ENCODE data around the gene LHPP. TPM values are rescaled to one million over a fixed set of nuclear protein-coding genes. Genes with fewer than 3 reads are reported as not detected.

The LHPP gene
- total and polyA plus RNA-seq, 10 donors = 16.8 to 36.8 (median 23.5) TPM

- intact Hi-C loops (cut with DNase I; ENCODE audit: low total_unique reads) = no loop called here
- Histone ChIP-seq H3K27me3 (replicated peaks in 1 of 7) (no peaks in the 10 kb centered on the region), H3K4me1 (no peaks in the 10 kb centered on the region), H3K36me3 (no peaks in the 10 kb centered on the region), H3K4me3 (no peak overlapping the region), H3K9me3 (peaks cover 0 to 16% (median 8%) of the 10 kb centered on the region in 8 donors), H3K27ac (no peak overlapping the region)
- no peak for TF ChIP-seq POLR2A (IDR thresholded peaks at IDR 0.05)
- TF ChIP-seq CTCF (IDR thresholded peaks at IDR 0.05 in 8 of 11, conservative IDR thresholded peaks at IDR 0.05 in 3 of 11) = no peak
- no peak for TF ChIP-seq POLR2AphosphoS5 (IDR thresholded peaks at IDR 0.05)
- peak; percentile 51 for DNase-seq
- 83 to 97% (median 87%) methylated on average over 2 to 3 of the region's 3 CpGs for WGBS, 5 donors
Observed at GRCh38 chr10:124577651-124578050, 116.0 kb downstream of the LHPP start.

- Histone ChIP-seq H3K9me3 (peaks cover 0 to 16% (median 8%) of the 10 kb centered on the region in 8 donors), H3K36me3 (no peaks in the 10 kb centered on the region), H3K4me3 (no peak overlapping the region), H3K27ac (no peak overlapping the region), H3K4me1 (no peaks in the 10 kb centered on the region), H3K27me3 (replicated peaks in 1 of 7) (no peaks in the 10 kb centered on the region)
- TF ChIP-seq CTCF (IDR thresholded peaks at IDR 0.05 in 8 of 11, conservative IDR thresholded peaks at IDR 0.05 in 3 of 11) = no peak
- TF ChIP-seq POLR2AphosphoS5 (IDR thresholded peaks at IDR 0.05) = no peak
- no peak for TF ChIP-seq POLR2A (IDR thresholded peaks at IDR 0.05)
- peak; percentile 61 for DNase-seq
- WGBS, 5 donors = 91 to 95% (median 91%) methylated on average over 22 to 23 of the region's 23 CpGs
- intact Hi-C loops (cut with DNase I; ENCODE audit: low total_unique reads) = no loop called here
Observed at GRCh38 chr10:124578231-124579010, 116.8 kb downstream of the LHPP start.

GRCh38 chr10:124579011-124579399, 117.4 kb downstream of the LHPP start:
- intact Hi-C loops (cut with DNase I; ENCODE audit: low total_unique reads) = no loop called here
- no peaks in the 10 kb centered on the region for H3K36me3 ChIP-seq
- no peak overlapping the region for H3K27ac ChIP-seq
- no peaks in the 10 kb centered on the region for H3K4me1 ChIP-seq
- TF ChIP-seq CTCF (IDR thresholded peaks at IDR 0.05 in 8 of 11, conservative IDR thresholded peaks at IDR 0.05 in 3 of 11) (no peak), POLR2AphosphoS5 (IDR thresholded peaks at IDR 0.05) (no peak), POLR2A (IDR thresholded peaks at IDR 0.05) (no peak)
- no peak overlapping the region for H3K4me3 ChIP-seq
- DNase-seq = peak; percentile 58
- H3K27me3 ChIP-seq (replicated peaks in 1 of 7) = no peaks in the 10 kb centered on the region
- 89 to 96% (median 91%) methylated on average over 13 to 16 of the region's 16 CpGs for WGBS, 5 donors
- peaks cover 0 to 16% (median 8%) of the 10 kb centered on the region in 8 donors for H3K9me3 ChIP-seq

GRCh38 chr10:124586142-124586541, 124.5 kb downstream of the LHPP start:
- Histone ChIP-seq H3K4me1 (peaks cover 7 to 37% (median 19%) of the 10 kb centered on the region in 6 donors), H3K36me3 (no peaks in the 10 kb centered on the region), H3K27me3 (replicated peaks in 1 of 7) (no peaks in the 10 kb centered on the region), H3K4me3 (no peak overlapping the region), H3K9me3 (peaks cover 0 to 2% (median 0%) of the 10 kb centered on the region in 8 donors), H3K27ac (no peak overlapping the region)
- intact Hi-C loops (cut with DNase I; ENCODE audit: low total_unique reads) = no loop called here
- DNase-seq = no peak
- WGBS, 5 donors = 89 to 100% (median 95%) methylated on average over 3 of the region's 3 CpGs
- TF ChIP-seq POLR2A (IDR thresholded peaks at IDR 0.05) = no peak
- no peak for TF ChIP-seq POLR2AphosphoS5 (IDR thresholded peaks at IDR 0.05)
- TF ChIP-seq CTCF (IDR thresholded peaks at IDR 0.05 in 8 of 11, conservative IDR thresholded peaks at IDR 0.05 in 3 of 11) = no peak

All from spleen (tissue), 11 donors.